IMR-90 (cell line): ENCODE results near the gene FOXO3. TPM values are rescaled to one million over a fixed set of nuclear protein-coding genes. Genes with fewer than 3 reads are reported as not detected.

Experiments used
- ATAC-seq: fragments of 200-7000 bp; cut with Tn5 transposase; 2 replicates; pipeline ENCODE4 v1.9.1; 2020; ENCODE audit warnings: low read depth, mild to moderate bottlenecking, moderate library complexity
- BruUV-seq: library from RNA; stranded (reverse); fragments of 400-500 nt; replicated peaks from 2 replicates; lab custom pipeline; 2021; lab: Mats Ljungman, UMichigan
- CTCF ChIA-PET: fragments of 300-600 bp; formaldehyde crosslinking; extraction: SDS; loops from one replicate; lab custom pipeline; 2021; ENCODE audit warnings: antibody characterized with exemption; lab: Yijun Ruan, JAX
- POLR2A ChIA-PET: fragments of 300-600 bp; sonication (Branson Sonifier 250); formaldehyde crosslinking; loops from one replicate; lab custom pipeline; 2022; ENCODE audit warnings: antibody characterized with exemption; ENCODE audit not compliant: unreplicated experiment; lab: Charles Lee
- DNase-seq: peaks from one replicate; pipeline ENCODE4 v3.0.0; 2013
- H2AFZ ChIP-seq: replicated peaks from 2 replicates; pipeline ENCODE3; 2013; ENCODE audit warnings: low read length, mild to moderate bottlenecking; ENCODE audit not compliant: poor library complexity
- H2AK5ac ChIP-seq: 2 replicates; pipeline ENCODE4 v1.6.1; 2013; ENCODE audit warnings: low read depth, low read length, inconsistent platforms
- H2AK9ac ChIP-seq: replicated peaks from 2 replicates; pipeline ENCODE3; 2013; ENCODE audit warnings: mild to moderate bottlenecking, low read depth, low read length, moderate library complexity; ENCODE audit not compliant: poor library complexity
- H2BK120ac ChIP-seq: 2 replicates; pipeline ENCODE4 v1.6.1; 2013; ENCODE audit warnings: low read depth, low read length, inconsistent platforms
- H2BK15ac ChIP-seq: 3 replicates; pipeline ENCODE4 v1.6.1; 2013; ENCODE audit warnings: low read depth, low read length, inconsistent platforms
- H2BK20ac ChIP-seq: 2 replicates; pipeline ENCODE4 v1.6.1; 2013; ENCODE audit warnings: low read depth, mild to moderate bottlenecking, inconsistent platforms, low read length, moderate library complexity
- H2BK5ac ChIP-seq: 2 replicates; pipeline ENCODE4 v1.6.1; 2013; ENCODE audit warnings: mild to moderate bottlenecking, low read depth, low read length, inconsistent platforms; ENCODE audit not compliant: poor library complexity, severe bottlenecking
- H3K14ac ChIP-seq: replicated peaks from 2 replicates; pipeline ENCODE4 v1.6.1; 2013; ENCODE audit warnings: low read depth, low read length, inconsistent platforms
- H3K18ac ChIP-seq: 2 replicates; pipeline ENCODE4 v1.6.1; 2013; ENCODE audit warnings: low read depth, low read length, control low read depth
- H3K23ac ChIP-seq: 2 replicates; pipeline ENCODE4 v1.6.1; 2013; ENCODE audit warnings: low read depth, low read length, inconsistent platforms
- H3K27ac ChIP-seq: 2 replicates; pipeline ENCODE4 v1.5.1; 2013; ENCODE audit warnings: mild to moderate bottlenecking, control low read depth, low read length; ENCODE audit not compliant: insufficient read depth
- H3K27me3 ChIP-seq: 2 replicates; pipeline ENCODE4 v1.6.1; 2013; ENCODE audit warnings: low read length; ENCODE audit not compliant: control insufficient read depth, insufficient read depth
- H3K36me3 ChIP-seq: 2 replicates; pipeline ENCODE4 v1.6.1; 2013; ENCODE audit warnings: low read length, mixed read lengths; ENCODE audit not compliant: control insufficient read depth, insufficient read depth
- H3K4ac ChIP-seq: 2 replicates; pipeline ENCODE4 v1.6.1; 2013; ENCODE audit warnings: low read depth, low read length, inconsistent platforms
- H3K4me1 ChIP-seq: 2 replicates; pipeline ENCODE4 v1.6.1; 2013; ENCODE audit warnings: low read length, mixed read lengths; ENCODE audit not compliant: control insufficient read depth, insufficient read depth
- H3K4me2 ChIP-seq: 2 replicates; pipeline ENCODE4 v1.6.1; 2013; ENCODE audit warnings: low read depth, mild to moderate bottlenecking, control low read depth, low read length, moderate library complexity
- H3K4me3 ChIP-seq: 2 replicates; pipeline ENCODE4 v1.5.1; 2013; ENCODE audit warnings: low read depth, mild to moderate bottlenecking, control low read depth, low read length, moderate library complexity; ENCODE audit not compliant: insufficient read depth
- H3K56ac ChIP-seq: 2 replicates; pipeline ENCODE4 v1.6.1; 2013; ENCODE audit warnings: low read length, inconsistent platforms; ENCODE audit not compliant: insufficient read depth; ENCODE audit errors: extremely low read depth
- H3K79me1 ChIP-seq, 2 experiments: 2 replicates each; pipeline ENCODE4 v1.6.1; 2013; ENCODE audit warnings: low read length in 2 of 2, inconsistent platforms in 1 of 2, low read depth in 1 of 2
- H3K9ac ChIP-seq: 2 replicates; pipeline ENCODE4 v1.6.1; 2013; ENCODE audit warnings: low read depth, low read length, control low read depth
- H3K9me1 ChIP-seq: 2 replicates; pipeline ENCODE4 v1.6.1; 2013; ENCODE audit warnings: low read length, inconsistent platforms; ENCODE audit not compliant: insufficient read depth
- H3K9me3 ChIP-seq: 2 replicates; pipeline ENCODE4 v1.6.1; 2013; ENCODE audit warnings: low read length; ENCODE audit not compliant: control insufficient read depth, insufficient read depth
- H4K20me1 ChIP-seq: 2 replicates; pipeline ENCODE4 v1.6.1; 2013; ENCODE audit warnings: low read length, inconsistent platforms; ENCODE audit not compliant: insufficient read depth
- H4K5ac ChIP-seq: 2 replicates; pipeline ENCODE4 v1.6.1; 2013; ENCODE audit warnings: mild to moderate bottlenecking, low read depth, low read length, control low read depth
- H4K8ac ChIP-seq, 2 experiments: 2 replicates each; pipeline ENCODE4 v1.6.1; 2013; ENCODE audit warnings: low read depth in 2 of 2, low read length in 2 of 2, control low read depth in 1 of 2, inconsistent platforms in 1 of 2
- H4K91ac ChIP-seq: 2 replicates; pipeline ENCODE4 v1.6.1; 2013; ENCODE audit warnings: low read depth, low read length, inconsistent platforms; ENCODE audit not compliant: insufficient read depth
- BHLHE40 ChIP-seq: fragments of 150-350 bp; IDR thresholded peaks from 2 replicates; pipeline ENCODE4 v1.6.1; 2016; ENCODE audit warnings: mild to moderate bottlenecking, low read depth, low read length
- CEBPB ChIP-seq: IDR thresholded peaks from 2 replicates; pipeline ENCODE4 v1.6.1; 2012; ENCODE audit warnings: low read depth, low read length, improper control_type of control experiment
- CHD1 ChIP-seq: IDR thresholded peaks from 2 replicates; pipeline ENCODE4 v1.6.1; 2012; ENCODE audit warnings: low read depth, low read length, improper control_type of control experiment
- CTCF ChIP-seq: conservative IDR thresholded peaks from 2 replicates; pipeline ENCODE4 v1.5.1; 2012; ENCODE audit warnings: mild to moderate bottlenecking, low read depth, low read length, improper control_type of control experiment
- FOS ChIP-seq: fragments of 150-350 bp; IDR thresholded peaks from 2 replicates; pipeline ENCODE4 v1.6.1; 2016; ENCODE audit warnings: low read depth, low read length
- MAFK ChIP-seq: IDR thresholded peaks from 2 replicates; pipeline ENCODE4 v1.6.1; 2012; ENCODE audit warnings: low read depth, low read length, improper control_type of control experiment
- MAZ ChIP-seq: IDR thresholded peaks from 2 replicates; pipeline ENCODE4 v1.6.1; 2012; ENCODE audit warnings: low read depth, mild to moderate bottlenecking, low read length, improper control_type of control experiment, moderate library complexity, borderline replicate concordance
- MXI1 ChIP-seq: IDR thresholded peaks from 2 replicates; pipeline ENCODE4 v1.6.1; 2012; ENCODE audit warnings: low read depth, mild to moderate bottlenecking, low read length, moderate library complexity, borderline replicate concordance
- NFE2L2 ChIP-seq: fragments of 150-350 bp; IDR thresholded peaks from 2 replicates; pipeline ENCODE4 v1.6.1; 2016; ENCODE audit warnings: low read depth, mild to moderate bottlenecking, low read length
- POLR2A ChIP-seq: IDR thresholded peaks from 2 replicates; pipeline ENCODE4 v1.6.1; 2012; ENCODE audit warnings: mild to moderate bottlenecking, low read depth, low read length
- RAD21 ChIP-seq: IDR thresholded peaks from 2 replicates; pipeline ENCODE4 v1.6.1; 2012; ENCODE audit warnings: low read length, improper control_type of control experiment
- RCOR1 ChIP-seq: IDR thresholded peaks from 2 replicates; pipeline ENCODE4 v1.6.1; 2012; ENCODE audit warnings: mild to moderate bottlenecking, low read length, improper control_type of control experiment; ENCODE audit not compliant: insufficient replicate concordance
- RFX5 ChIP-seq: IDR thresholded peaks from 2 replicates; pipeline ENCODE4 v1.8.0; 2012; ENCODE audit warnings: low read depth, mild to moderate bottlenecking, low read length, moderate library complexity
- SMC3 ChIP-seq: fragments of 150-350 bp; IDR thresholded peaks from 2 replicates; pipeline ENCODE4 v1.6.1; 2016; ENCODE audit warnings: low read depth, mild to moderate bottlenecking, antibody characterized with exemption, low read length, moderate library complexity
- WGBS, 2 experiments: methylation state at CpG; one replicate each; pipeline versions ENCODE4 v1.1.5 to v1.1.7; 2013; ENCODE audit warnings: missing lambda C conversion rate in 2 of 2; ENCODE audit not compliant: insufficient read length in 1 of 2; ENCODE audit errors: extremely low coverage in 2 of 2; 5-methylcytosine and 5-hydroxymethylcytosine counted together
- dilution Hi-C: fragments of 300-500 bp; cut with HindIII; formaldehyde crosslinking; loops from one replicate; pipeline ENCODE4 v1.14.3; 2018; ENCODE audit warnings: low sequenced_read_pairs; ENCODE audit not compliant: unreplicated experiment
- in situ Hi-C: fragments of 300-500 bp; cut with MboI; formaldehyde crosslinking; loops from 3 replicates; pipeline ENCODE4 v1.14.3; 2019; ENCODE audit warnings: low sequenced_read_pairs, inconsistent platforms, mixed read lengths
- intact Hi-C: fragments of 100-400 bp; cut with micrococcal nuclease; formaldehyde crosslinking; loops from 2 replicates; pipeline ENCODE4 v1.10.0; 2022
- polyA plus RNA-seq, 3 experiments: library from polyadenylated mRNA; depleted of rRNA; stranded (reverse); fragments of >200 nt; gene quantifications; 2 replicates each; pipeline ENCODE4 v1.2.3, GENCODE V29; 2012; ENCODE audit warnings: low replicate concordance in 1 of 3
- total RNA-seq: library from RNA; depleted of rRNA; stranded (reverse); fragments of >200 nt; gene quantifications from 2 replicates; pipeline ENCODE4 v1.2.3, GENCODE V29; 2012
- TF ChIP-seq, protein P1 (sequence below): fragments of 150-350 bp; IDR thresholded peaks from 2 replicates; pipeline ENCODE4 v1.6.1; 2016; ENCODE audit warnings: low read depth, mild to moderate bottlenecking, low read length, moderate library complexity, borderline replicate concordance
- TF ChIP-seq, protein P2 (sequence below): fragments of 150-350 bp; IDR thresholded peaks from 2 replicates; pipeline ENCODE4 v1.6.1; 2017; ENCODE audit warnings: mild to moderate bottlenecking, antibody characterized with exemption, low read length, low read depth

Gene FOXO3
- total and polyA plus RNA-seq, 2 of the 4 experiments (the other 2 are of a cell fraction): 17.5 to 38.7 TPM

DNA sequence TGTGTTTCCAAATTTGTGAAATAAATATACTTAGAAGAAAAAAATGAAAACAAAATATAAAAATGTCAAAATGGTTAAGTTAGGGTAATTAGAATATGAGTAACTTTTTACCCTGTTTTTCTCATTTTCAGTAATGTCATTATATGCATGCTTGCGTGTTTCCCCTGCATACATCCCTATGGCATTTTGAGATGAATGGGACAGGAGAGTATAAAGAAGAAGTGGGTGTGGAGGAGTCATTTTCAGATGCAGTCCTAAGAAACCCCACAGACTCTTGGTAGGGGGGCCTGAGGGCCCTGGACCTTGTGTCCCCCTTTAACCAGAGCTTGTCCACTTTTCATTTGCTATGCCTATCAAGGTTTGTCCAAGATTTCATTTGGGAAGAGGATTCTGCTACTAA lies 77.2 kb downstream of the FOXO3 start:
- ChIA-PET CTCF (interaction anchor here (0.6 kb wide), 1 partner anchor 15 kb away, joined by 4 read pairs; no protein-coding TSS in a partner anchor), POLR2A (no interaction called here)
- no peaks in the 10 kb centered on the region for H3K9me3 ChIP-seq
- H2BK20ac ChIP-seq: no peak overlapping the region
- H2AK9ac ChIP-seq: no peak overlapping the region
- peaks cover 16% of the 10 kb centered on the region for H3K9me1 ChIP-seq
- peaks cover 48 to 88% of the 10 kb centered on the region in 2 experiments for H3K79me1 ChIP-seq
- no peak overlapping the region for H2BK15ac ChIP-seq
- DNase-seq (no peak), ATAC-seq (no peak)
- H3K4me3 ChIP-seq: no peak overlapping the region
- in situ Hi-C loops (no loop called here), dilution Hi-C loops (no loop called here), intact Hi-C loops (no loop called here)
- H3K4me1 ChIP-seq: peaks cover 2% of the 10 kb centered on the region
- H3K27me3 ChIP-seq: no peaks in the 10 kb centered on the region
- H4K20me1 ChIP-seq: peaks cover 86% of the 10 kb centered on the region
- TF ChIP-seq RCOR1 (no peak), MXI1 (no peak), FOS (no peak), BHLHE40 (no peak), CHD1 (no peak), CEBPB (no peak), SMC3 (no peak), NFE2L2 (no peak), RFX5 (no peak), MAZ (no peak), MAFK (no peak), CTCF (no peak), POLR2A (no peak), RAD21 (no peak)
- TF ChIP-seq, protein P1, sequence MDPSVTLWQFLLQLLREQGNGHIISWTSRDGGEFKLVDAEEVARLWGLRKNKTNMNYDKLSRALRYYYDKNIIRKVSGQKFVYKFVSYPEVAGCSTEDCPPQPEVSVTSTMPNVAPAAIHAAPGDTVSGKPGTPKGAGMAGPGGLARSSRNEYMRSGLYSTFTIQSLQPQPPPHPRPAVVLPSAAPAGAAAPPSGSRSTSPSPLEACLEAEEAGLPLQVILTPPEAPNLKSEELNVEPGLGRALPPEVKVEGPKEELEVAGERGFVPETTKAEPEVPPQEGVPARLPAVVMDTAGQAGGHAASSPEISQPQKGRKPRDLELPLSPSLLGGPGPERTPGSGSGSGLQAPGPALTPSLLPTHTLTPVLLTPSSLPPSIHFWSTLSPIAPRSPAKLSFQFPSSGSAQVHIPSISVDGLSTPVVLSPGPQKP: no peak
- TF ChIP-seq, protein P2, sequence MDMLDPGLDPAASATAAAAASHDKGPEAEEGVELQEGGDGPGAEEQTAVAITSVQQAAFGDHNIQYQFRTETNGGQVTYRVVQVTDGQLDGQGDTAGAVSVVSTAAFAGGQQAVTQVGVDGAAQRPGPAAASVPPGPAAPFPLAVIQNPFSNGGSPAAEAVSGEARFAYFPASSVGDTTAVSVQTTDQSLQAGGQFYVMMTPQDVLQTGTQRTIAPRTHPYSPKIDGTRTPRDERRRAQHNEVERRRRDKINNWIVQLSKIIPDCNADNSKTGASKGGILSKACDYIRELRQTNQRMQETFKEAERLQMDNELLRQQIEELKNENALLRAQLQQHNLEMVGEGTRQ: no peak
- H3K36me3 ChIP-seq: peaks cover 2% of the 10 kb centered on the region; the same call in 1 of the 2 replicates
- no peak overlapping the region for H2BK120ac ChIP-seq
- no peak overlapping the region for H2BK5ac ChIP-seq
- no peak overlapping the region for H4K91ac ChIP-seq
- H3K9ac ChIP-seq: no peak overlapping the region
- H3K27ac ChIP-seq: no peak overlapping the region
- no peak overlapping the region for H3K4ac ChIP-seq
- no peak overlapping the region for H3K18ac ChIP-seq
- no peak overlapping the region for H3K4me2 ChIP-seq
- no TSS peak for BruUV-seq
- H3K56ac ChIP-seq: no peak overlapping the region
- no peak overlapping the region for H3K14ac ChIP-seq
- H4K8ac ChIP-seq: no peak overlapping the region
- no CpG with 5 or more reads among the region's 1 CpG for WGBS, 2 experiments
- no peak overlapping the region for H2AK5ac ChIP-seq
- no peak overlapping the region for H4K5ac ChIP-seq
- no peak overlapping the region for H2AFZ ChIP-seq
- no peak overlapping the region for H3K23ac ChIP-seq
